CD4-positive, alpha-beta T cell treated with Interleukin-17A for 1 hour (primary cell): ENCODE results near the gene ABCB8.
"Not testable (repeated sequence)": the region's sequence is repeated elsewhere in the genome, so short reads cannot be mapped to it uniquely, and the experiment has no call there.

Source experiments
- DNase-seq: peaks from one replicate; pipeline ENCODE4 v3.0.0-alpha.2; 2020

ABCB8 gene

DNA sequence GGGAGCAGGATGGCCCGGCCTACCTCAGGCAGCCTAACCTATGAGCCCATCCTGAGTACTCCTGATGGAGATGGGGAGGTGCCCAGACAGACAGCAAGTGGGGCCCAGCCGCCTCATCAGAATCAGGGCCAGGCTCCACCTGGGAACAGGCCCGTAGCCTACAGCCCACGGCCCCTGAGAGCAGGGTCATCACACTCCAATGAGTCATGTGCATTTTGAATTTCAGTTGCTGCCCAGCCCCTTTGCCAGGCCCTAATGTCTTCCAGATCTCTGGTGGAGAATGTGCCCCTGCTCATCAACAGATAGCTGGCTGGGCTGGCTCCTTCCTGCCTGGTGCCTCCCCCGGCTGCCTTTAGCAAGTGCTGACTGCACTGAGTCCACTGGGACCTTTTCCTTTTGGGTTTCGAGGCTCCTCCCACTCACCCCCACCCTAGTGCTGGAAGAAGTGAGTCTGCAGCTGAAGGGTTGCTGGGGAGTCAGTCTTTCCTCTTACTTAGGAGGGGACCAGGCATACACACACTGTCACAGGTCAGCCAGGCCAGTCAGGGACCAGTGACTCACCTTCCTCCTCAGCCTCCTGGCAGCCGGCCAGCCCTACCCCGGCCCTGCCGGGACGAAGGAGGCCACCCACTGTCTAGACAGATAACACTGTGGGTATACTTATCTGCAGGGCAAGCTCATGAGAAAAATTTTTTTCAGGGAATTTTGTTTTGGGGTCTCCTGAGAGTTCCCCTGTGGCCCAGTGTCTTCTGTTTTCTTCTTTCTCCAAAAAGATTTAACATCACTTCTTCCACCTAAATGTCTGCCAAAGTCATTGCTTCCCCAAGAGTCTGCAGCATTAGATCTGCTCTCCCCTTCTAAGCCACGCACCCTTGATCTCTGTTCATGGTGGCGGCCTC, 10.9 kb downstream of the ABCB8 start:
- DNase-seq = peak; percentile 35

- DNase-seq = no peak
Observed at GRCh38 chr7:151039850-151040548, 11.7 kb downstream of the ABCB8 start.

GRCh38 chr7:151040616-151041375, 12.5 kb downstream of the ABCB8 start:
- no peak for DNase-seq

DNA sequence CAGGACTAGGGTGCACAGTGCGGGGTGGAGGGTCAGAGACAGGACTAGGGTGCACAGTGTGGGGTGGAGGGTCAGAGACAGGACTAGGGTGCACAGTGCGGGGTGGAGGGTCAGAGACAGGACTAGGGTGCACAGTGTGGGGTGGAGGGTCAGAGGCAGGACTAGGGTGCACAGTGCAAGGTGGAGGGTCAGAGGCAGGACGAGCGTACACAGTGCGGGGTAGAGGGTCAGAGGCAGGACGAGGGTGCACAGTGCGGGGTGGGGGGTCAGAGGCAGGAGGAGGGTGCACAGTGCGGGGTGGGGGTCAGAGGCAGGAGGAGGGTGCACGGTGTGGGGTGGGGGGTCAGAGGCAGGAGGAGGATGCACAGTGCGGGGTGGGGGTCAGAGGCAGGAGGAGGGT, 15.2 kb downstream of the ABCB8 start:
- DNase-seq = not testable (repeated sequence)

GRCh38 chr7:151043959-151044358, 15.7 kb downstream of the ABCB8 start:
- no peak for DNase-seq

- no peak for DNase-seq
Observed at GRCh38 chr7:151045262-151045661, 17.0 kb downstream of the ABCB8 start.

GRCh38 chr7:151045967-151046366, 17.7 kb downstream of the ABCB8 start:
- DNase-seq = no peak

GRCh38 chr7:151046603-151047573, 18.6 kb downstream of the ABCB8 start:
- no peak for DNase-seq

GRCh38 chr7:151047976-151048815, 19.9 kb downstream of the ABCB8 start, which contains the start of gene ASIC3:
Gene ASIC3, plus strand, starts transcription at chr7:151048531. Its CDS starts 355 bp downstream, at chr7:151048886.
- no peak for DNase-seq

GRCh38 chr7:151048911-151049463, 20.7 kb downstream of the ABCB8 start:
- DNase-seq = no peak

GRCh38 chr7:151051108-151051507, 22.9 kb downstream of the ABCB8 start:
- peak; percentile 57 for DNase-seq

DNA sequence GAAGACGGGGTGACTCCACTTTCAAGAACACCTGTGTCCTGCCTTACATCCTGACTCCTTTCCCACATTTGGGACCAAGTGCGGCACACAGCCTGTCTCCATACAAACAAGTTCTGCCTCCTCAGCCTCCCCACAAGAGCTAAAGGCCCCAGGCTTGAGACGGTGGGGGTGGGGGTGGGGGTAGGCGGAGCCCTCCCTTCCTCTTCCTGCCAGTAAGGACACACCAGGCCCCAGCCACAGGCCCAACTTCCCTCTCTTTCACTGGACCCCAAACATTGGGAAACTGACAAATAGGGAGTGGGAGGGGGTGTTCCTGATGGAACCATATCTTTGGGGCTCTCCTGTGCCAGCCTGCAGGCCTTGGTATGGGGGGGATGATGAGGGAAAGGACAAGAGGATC, 24.8 kb downstream of the ABCB8 start:
- no peak for DNase-seq

DNA sequence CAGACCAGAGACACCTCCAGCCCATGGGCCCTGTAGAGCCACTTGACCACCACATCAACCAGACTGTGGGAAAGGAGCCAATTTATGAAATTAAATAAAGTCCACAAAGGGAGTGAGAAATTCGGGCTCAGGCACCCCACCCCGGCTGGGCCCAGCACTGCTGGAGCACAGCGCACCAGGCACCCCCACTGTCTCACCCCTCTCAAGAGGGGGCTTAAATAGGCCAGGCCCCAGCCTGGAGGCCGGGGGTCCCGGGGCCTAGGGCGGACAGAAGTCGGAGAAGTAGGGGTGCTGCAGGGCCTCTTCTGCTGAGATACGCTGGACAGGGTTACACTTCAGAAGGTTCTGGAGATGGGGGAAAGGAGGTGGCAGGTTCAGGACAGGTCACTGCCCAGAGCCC, 25.5 kb downstream of the ABCB8 start:
- no peak for DNase-seq

DNA sequence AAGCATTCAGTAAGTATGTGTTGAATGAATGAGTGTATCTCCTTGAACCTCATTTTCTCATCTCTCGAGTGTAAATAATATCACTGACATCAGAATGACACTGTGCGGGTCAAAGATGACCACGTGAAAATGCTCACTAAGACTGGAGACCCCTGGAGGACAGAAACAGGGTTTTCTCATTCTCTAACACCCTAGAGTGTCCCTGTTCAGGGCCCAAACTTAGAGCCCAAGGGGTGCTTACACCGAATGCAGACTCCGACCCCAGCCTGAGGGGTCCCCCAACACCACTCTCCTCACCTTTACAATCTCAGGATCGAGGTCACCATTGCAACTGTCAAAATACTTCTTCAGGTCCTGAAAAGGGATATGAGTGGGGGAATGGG, 28.0 kb downstream of the ABCB8 start:
- DNase-seq = no peak

- DNase-seq = no peak
Observed at GRCh38 chr7:151056666-151057505, 28.6 kb downstream of the ABCB8 start.

- no peak for DNase-seq
Observed at GRCh38 chr7:151057506-151057988, 29.3 kb downstream of the ABCB8 start, which contains the start of gene CDK5. Gene CDK5, minus strand, starts transcription at chr7:151057897. Its CDS starts 49 bp downstream, at chr7:151057848.

DNA sequence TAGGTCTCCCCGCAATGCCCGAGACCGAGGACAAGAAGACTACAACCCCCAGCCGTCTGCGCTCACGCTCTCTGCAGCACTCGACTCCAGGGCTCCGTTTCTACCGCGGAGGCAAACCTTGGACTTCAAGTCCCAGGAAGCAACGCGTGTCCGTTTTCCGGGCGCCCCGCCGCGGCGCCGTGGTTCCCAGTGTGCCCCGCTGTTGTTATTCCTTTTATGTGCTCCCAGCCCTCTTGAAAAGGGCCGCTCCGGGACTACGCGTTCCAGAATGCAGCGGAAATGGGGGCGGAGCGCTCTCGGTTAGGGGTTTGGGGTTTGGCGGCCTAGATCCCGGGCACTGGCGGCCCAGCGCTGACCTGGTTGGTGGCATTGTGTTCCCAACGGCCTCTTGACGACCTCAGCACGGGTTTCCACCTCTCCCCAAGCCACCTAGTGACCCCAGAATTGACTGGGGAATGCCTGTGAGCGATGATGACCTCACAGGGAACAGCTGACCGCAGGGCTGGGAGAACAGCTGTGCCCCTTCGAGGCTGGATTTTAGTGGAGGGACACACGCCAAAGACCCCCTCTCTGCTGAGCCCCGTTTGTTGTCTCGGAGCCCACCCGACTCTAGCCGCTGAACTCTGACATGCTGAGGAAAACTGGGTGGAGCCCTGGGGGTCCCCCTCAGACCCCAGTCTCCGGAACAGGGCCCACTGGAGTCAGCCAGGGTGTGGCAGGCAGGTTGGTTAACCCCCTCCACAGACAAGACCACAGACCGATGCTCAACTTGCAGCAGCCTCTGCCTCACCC, 29.9 kb downstream of the ABCB8 start:
- peak; percentile 99 for DNase-seq

DNA sequence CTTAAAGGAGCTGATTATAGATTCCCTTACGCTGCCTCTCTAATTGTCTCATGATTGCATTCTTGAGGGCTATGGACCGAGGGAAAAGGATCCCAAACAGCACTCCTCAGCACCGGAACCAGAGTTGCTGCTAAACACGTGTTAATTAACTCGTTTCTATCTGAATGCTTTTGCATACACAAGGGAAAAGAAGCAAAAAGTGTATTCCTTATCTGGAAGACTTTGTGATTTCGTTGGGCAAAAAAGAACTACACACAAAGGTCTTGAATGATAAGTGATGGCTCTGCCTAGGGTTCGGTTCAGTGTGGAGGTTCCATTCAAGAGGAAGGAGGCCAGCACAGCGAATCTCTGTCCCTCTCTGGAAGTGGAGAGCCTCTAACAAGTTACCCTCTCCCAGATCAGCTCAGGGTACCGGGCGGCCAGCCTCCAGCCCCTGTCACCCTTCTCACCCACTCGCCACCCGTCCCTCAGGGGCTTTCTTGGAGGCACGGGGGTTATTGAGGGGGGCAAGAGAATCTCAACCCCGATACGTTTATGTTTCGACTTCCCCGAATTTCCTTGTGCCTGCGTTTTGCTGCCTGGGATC, 30.6 kb downstream of the ABCB8 start:
- no peak for DNase-seq
